HG02970 (cell line): ENCODE measurements around the gene TLNRD1.

Experiments
- ATAC-seq: cut with Tn5 transposase; IDR thresholded peaks from one replicate; pipeline ENCODE4 v1.9.1; 2021; ENCODE audit warnings: mild to moderate bottlenecking, moderate library complexity, moderate number of reproducible peaks; ENCODE audit not compliant: unreplicated experiment, low FRiP score

TLNRD1 gene

GRCh38 chr15:81024936-81025335 is 24.2 kb downstream of the TLNRD1 start:
- ATAC-seq, result no peak

DNA sequence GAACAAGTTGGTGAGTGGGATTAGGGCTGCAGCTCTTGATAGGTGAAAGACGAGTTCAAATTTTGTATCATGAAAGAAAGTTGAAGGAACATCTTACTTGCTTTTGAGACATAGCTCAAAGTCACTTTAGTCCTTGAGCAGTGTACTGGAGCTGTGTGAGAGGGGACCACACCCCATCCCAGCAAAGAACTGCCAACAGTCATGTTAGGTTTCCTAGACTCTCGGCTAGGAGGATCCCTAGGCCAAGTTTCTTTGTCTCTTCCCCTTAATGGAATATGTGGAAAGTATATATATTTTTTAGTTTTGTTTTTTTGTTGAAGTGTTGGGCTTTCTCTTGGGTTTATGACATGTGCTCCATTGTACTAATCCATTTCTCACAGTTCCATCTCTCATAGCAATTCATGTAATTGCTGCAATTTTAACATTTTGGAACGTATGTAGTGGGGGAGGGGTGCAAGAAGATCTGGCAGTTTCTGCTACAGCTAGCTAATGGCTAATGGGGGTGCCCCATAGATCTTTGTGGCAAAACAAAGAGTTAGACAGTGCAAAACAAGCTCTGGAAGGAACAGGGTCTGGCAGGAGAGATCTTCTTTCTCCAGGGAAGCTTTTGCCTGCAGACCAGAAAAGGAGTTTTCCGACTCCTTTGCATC is 25.1 kb downstream of the TLNRD1 start:
- ATAC-seq, result no peak

GRCh38 chr15:81026836-81027599 is 26.3 kb downstream of the TLNRD1 start:
- ATAC-seq, result no peak

- no peak for ATAC-seq
These were observed 28.9 kb downstream of the TLNRD1 start for GRCh38 chr15:81029414-81030300.

- no peak for ATAC-seq
These were observed 29.6 kb downstream of the TLNRD1 start for GRCh38 chr15:81030301-81030750.

GRCh38 chr15:81031203-81031602 is 30.5 kb downstream of the TLNRD1 start:
- no peak for ATAC-seq

- ATAC-seq, result no peak
These were observed 31.6 kb downstream of the TLNRD1 start for GRCh38 chr15:81032355-81032754.

DNA sequence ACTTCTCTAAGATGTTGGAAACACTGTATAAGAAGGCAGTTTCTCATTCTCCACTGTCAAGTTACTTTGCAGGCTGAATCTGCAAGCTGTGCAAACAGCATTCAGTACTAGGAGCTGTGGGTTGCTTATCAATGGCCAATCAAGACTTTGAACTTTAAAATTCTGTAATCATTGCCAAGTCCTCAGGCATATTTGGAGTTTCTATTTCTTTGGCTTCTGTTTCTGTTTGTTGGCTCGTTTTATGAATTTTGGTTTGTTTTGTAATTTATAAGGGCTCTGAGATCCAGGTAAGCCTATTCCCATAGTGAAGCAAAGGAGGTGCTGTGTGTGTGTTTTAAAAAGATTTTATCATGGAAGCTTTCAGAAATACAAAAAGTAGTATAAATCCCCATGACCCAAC is 32.1 kb downstream of the TLNRD1 start:
- ATAC-seq, result no peak

DNA sequence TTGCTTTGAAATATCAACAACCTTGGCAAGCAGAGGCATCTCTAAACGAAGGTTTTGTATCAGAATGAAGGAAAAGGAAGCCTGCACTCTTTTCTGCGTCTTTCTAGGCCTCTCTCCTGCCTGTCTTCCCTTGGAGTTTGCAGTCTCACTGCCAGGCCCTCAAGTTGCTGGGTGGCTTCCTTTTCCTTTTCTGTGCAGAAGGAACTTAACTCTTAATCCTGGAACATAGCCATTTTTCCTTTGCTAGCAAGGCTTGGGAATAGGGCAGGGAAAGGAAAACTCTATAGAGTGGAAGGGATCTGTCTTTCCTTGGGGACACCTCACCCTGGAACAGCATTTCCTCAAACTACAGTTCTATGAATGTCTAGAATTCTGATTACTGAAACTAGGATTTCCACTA is 32.8 kb downstream of the TLNRD1 start:
- ATAC-seq, result no peak

GRCh38 chr15:81037952-81038743 is 37.4 kb downstream of the TLNRD1 start:
- ATAC-seq, result no peak

DNA sequence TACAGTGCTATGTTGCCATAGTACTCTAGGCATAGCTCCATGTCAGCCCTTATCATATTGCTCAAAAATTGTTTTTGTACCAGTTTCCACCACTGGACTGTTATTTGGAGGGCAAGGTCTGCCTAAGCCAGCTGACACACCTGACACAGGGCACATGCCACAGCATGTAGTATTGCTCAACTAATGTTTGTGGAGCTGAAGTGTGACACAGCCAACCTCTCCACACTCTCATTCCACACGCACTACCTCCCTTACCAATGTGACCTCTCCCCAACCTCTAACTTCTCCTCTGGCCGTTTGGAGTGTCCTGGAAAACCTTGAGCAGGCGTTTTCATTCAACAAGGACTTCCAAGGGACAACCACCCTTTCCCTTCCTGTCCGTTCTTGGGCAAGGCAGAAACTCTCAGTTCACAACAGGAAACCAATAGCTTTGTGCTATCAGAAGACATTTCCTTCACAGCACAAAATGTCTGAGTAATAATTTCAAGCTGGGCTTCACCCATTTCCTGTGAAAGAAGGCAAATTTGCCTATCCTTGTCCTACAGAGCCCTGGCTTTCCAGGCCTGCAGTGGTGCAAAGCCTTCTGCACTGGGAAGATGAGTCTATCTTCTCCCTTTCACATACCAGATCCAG is 38.4 kb downstream of the TLNRD1 start:
- no peak for ATAC-seq

GRCh38 chr15:81040757-81041156 is 40.0 kb downstream of the TLNRD1 start:
- no peak for ATAC-seq

DNA sequence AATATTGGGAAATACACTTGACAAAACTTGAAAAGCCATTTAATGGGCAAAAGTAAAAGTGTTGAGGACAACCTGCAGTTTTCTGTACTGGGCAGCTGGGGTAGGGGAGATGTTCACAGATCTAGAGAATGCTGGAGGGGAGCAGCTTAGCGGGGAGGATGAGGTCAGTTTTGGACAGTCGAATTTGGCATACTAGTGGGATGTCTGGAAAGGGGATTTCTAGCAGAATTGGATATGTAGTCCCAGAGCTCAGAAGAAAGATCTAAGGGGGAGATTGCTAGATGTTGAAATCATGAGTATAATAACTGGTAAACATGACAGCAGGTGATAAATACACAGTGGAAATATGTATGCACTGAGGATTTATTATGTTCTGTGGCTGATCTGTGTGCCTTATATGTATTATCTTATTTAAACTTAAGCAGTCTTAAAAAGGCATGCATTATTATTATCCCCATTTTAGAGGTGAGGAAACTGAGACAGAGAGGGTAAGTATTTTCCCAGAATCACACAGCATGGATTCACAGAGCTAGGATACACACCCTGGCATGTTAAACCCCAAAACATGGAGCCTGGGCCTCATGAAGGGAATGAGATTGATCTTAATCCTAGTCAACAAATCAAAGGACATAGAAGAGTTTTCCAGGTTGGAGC is 42.7 kb downstream of the TLNRD1 start:
- no peak for ATAC-seq

DNA sequence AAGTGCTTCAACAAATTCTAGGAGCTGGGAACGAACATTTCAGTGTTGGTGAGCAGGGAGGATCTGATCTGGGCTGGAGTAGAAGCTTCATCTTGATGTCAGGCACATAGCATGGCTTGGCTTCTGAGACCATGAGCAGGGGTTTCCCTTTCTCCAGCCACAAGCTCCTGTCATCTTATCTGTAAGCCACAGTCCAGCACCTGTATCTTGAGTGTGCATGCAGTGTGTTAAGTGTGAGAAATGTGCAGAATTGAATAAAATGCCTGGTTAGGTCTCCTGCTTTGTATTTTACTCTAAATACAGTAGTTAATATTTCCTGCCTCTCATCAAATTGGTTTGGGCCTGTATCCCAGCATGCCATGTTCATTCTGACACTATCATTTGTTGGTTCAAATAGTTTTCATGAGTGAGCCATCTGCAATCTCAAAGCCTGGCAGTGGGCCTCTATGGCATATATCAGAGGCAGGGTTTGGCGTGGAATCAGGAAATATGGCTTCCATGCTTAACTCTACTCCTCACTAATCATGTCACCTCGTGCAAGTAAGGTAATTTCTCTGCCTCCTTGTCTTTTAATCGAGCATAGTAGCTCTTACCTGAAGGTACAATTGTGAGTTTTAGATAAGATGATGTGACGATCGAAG is 43.3 kb downstream of the TLNRD1 start:
- no peak for ATAC-seq

DNA sequence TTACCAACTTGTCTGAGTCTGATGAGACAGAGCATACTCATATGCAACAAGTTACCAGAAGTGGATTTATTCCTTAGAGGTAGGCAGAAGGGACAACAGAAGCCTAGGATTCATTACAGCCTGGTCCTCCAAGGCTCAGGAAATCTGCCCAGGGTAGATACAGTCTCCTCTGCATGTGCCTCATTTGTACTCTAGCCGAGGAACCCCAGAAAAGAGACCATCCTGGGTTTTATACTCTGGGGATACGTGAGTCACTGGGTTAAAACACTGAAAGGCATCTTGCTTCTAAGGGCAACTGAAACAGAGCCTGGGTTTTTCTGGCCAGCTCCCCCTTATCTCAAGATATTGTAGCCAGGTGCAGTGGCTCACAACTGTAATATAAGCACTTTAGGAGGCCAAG is 45.6 kb downstream of the TLNRD1 start:
- no peak for ATAC-seq

DNA sequence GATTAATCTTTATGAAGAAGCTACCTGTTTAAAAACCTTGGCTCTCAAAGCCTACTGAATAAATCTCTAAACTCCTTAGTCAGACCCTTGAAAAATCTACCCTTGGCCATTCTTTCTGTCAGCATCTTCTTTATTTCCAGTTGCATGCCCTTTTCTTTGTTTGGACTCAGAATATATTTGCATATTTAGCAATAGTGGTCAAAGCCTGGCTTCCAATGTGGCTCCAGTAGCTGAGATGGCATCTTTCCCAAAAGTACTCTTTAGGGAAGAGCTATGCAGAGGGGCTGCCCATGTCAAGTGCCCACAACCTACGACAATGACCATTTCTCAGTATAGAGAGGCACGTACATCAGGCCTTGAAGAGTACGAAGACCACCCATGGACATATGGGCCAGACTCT is 47.2 kb downstream of the TLNRD1 start:
- ATAC-seq, result no peak

GRCh38 chr15:81049835-81050234 is 49.1 kb downstream of the TLNRD1 start:
- no peak for ATAC-seq

GRCh38 chr15:81050259-81050658 is 49.5 kb downstream of the TLNRD1 start:
- no peak for ATAC-seq

DNA sequence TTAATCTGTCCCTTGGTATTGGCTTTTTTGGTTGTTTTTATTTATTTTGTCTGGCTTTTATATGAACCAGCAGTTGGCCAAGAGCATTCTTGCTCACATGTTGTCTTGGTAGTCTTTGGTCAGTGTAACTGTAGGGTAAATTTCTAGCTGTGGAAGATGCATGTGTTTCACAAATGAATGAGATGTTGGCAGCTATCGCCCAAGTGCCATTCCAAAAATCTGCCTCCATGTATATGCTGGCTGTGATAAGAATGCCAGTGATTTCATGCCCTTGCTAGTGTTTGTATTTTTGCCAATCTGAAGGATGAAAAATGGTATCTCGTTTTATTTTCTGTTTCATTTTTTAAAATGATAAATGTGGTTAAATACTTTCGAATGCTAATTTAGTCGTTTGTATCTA is 50.1 kb downstream of the TLNRD1 start:
- no peak for ATAC-seq
